ENCODE results near the gene CCDC33.

- TF ChIP-seq CTCF (IDR thresholded peaks at IDR 0.05), result no peak
- no peak for TF ChIP-seq POLR2A (IDR thresholded peaks at IDR 0.05)
Measured at GRCh38 chr15:74202452-74203401, 33.4 kb upstream of the CCDC33 start, which contains the start of gene STRA6.
